ENCODE results near the gene EIF5A.

GRCh38 chr17:7266784-7267183, 40.6 kb upstream of the EIF5A start:
- TF ChIP-seq POLR2AphosphoS5 (IDR thresholded peaks at IDR 0.05; ENCODE audit: low read depth, low read length) (no peak), POLR2A (IDR thresholded peaks at IDR 0.05; ENCODE audit: low read depth, low read length) (no peak)
